DMS53 (cell line): Measurements from ENCODE around the gene TECPR2.

Experiments used
- DNase-seq: peaks from one replicate; lab custom pipeline; 2025; lab: John Stamatoyannopoulos, UW

The TECPR2 gene

DNA sequence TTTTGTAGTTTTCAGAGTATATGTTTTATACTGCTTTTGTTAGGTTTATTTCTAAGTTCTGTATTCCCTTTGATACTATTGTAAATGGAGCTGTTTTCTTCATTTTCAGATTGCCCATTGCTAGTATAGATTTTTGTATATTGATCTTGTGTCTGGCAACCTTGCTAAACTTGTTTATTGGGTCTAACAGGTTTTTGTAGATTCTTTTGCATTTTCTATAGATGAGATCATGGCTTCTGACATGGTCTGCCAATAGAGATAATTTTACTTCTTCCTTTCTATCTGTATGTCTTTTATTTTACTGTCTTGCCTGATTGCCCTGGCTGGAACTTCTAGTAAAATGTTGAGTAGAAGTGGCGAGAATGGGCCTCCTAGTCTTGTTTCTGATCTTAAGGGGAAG lies 106.5 kb downstream of the TECPR2 start:
- DNase-seq = peak; percentile 4

DNA sequence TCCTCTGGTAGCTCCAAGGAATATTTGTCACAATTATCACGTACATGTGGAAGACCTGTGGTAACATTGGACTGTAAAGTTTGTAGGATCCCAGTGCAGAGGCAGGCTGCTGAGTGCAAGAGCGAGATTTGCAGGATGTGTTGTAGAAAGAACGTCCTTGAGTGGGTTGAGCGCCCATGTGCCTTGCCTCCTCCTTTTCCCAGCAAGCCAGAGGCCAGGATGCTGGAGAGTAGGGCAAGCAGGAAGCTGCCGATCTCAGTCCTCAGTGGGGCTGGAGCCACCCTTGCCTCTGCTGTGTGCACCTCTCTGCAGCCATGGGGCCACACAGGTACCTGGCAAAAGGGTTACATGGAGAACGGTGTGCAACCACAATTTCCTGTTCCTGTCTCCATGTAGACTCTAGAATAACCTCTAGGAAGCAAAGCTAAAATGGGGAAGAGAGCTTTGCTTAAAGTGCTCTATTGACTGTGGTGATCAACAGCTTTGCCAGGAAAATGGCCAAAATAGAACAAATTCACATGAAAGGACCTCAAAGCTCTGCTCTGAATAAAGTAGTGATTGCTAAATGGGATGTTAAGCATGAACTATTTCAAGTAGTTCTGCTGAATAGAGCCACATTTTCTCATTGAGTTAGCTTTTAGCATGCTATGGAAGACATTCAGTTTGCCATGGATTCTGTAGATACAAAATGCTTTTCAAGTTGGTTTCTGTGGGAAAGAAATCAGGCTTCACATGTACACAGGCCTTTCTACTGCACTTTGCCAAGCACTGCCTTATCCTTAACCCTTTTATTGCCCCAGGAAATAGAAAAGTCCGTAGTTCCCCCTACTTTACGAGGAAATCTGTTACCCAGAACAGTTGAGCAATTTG lies 109.4 kb downstream of the TECPR2 start:
- no peak for DNase-seq

DNA sequence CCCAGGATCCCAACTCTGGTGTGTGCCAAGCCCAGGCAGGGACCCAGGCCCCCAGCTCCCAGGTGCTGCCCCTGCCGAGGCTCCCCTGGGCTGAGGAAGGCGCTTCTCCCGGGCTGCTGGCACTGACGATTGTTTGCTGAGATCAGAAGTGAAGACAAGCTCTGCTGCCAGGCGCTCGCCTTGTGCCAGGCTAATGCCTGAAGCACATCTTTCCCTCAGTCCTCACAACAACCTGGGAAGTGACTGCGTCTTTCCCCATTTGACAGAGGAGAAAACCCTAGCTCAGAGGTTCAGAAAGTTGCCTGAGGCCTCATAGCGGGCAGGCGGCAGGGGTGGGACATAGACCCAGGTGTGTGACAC lies 110.0 kb downstream of the TECPR2 start:
- DNase-seq = no peak

DNA sequence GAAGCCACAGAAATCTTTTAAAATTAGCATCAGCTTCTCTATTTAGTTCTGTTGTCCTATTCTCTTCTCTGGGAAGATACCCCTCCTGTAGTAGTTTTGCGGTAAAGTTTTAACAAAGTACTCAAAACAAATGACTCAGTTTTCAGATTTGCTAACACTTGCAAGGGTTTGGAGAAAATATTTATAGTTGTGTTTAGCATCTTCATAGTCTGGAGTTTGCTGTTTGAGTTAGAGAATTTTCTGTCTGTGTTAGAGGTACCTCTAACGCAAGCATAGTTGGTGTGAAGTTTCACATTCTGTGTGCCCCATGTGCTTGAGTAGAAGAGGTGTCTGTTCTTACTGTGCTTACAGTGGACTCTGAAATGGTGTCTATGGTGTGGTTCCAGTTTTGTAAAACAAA lies 110.8 kb downstream of the TECPR2 start:
- no peak for DNase-seq

DNA sequence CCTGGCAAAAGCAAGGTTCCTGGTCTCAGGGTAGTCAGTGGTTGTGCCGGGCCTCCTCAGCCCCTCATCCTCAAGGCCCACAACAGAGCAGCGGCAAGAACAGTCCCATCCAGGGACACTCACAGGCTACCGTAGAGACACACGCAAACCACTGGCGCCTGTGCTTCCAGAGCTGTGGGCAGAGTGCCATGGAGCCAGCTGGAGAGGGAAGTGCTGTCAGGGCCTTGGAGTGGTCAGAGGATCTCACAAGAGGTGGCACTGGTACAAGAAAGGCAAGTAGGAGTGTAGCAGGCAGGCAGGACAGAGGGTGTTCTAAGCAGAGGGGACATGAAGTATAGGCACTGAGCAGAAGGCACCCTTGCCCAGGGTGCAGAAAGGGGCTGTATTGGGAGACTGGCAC lies 112.2 kb downstream of the TECPR2 start:
- no peak for DNase-seq

DNA sequence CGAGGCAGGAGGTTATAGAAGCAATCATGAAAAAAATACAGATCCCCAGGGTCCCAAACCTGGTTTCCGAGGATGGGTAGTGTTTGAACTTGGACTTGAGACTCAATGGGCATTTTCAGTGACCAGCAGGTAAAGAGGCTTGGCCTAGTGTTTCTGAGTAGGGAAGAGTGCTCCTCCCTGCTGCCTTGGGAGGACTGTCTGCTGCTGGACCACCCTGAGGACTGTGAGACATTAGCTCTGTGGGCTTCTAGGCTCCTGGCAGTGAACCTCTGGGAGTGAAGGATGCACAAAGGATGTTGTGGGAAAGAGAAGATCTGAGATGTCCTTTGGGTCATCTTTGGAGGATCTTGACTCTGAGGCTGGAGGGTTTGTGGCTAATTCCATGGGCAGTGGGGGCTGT lies 116.4 kb downstream of the TECPR2 start:
- DNase-seq = no peak

DNA sequence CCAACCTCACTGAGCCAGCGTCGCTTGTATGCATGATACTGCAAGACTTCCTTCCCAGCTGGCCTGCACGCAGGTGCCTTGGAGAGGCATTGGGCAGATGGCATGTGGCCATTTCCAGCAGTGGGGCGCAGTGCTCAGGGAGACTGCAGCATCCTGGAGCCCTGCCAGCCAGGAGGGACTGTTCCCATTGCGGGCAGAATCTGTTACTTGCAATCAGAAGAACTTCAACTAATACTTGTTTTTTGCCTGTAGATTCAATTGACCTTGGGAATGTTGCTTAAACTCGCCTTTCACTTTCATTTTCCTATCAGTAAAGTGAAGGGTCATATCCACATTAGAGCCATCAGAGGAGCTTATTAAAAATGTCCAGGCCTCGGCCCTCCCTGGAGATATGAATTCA lies 117.0 kb downstream of the TECPR2 start:
- peak; percentile 65 for DNase-seq

DNA sequence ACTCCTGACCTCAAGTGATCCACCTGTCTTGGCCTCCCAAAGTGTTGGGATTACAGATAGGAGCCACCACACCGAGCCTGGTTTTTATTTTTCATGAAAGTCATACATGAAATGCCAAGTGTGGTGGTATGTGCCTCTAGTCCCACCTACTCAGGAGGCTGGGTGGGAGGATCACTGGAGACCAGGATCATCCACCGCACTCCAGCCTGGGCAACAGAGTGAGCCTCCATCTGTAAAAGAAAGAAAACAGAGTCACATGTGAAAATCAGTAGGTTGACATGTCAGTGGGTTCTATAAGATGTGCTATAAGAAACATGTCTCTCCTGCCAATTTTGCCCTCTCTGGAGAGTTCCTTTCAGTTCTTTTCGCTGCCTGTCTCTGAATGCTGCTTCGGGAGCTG lies 118.6 kb downstream of the TECPR2 start:
- no peak for DNase-seq

DNA sequence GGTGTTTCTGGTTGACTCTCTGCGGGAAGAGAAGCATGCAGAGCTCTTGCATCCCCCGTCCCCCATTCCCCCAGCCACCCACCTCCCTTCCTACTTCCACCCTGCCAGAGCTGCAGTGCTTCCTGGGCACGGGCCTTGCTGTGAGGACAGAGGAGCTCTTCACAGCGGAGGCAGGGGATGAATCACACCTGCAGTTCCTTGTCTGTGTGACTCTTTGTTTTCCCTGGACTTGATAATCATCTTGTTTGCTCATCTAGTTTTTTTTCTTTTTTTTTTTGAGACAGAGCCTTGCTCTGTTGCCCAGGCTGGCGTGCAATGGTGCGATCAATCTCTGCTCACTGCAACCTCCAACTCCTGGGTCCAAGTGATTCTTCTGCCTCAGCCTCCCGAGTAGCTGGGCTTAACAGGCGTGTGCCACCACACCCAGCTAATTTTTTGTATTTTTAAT lies 119.1 kb downstream of the TECPR2 start:
- DNase-seq = peak; percentile 78

DNA sequence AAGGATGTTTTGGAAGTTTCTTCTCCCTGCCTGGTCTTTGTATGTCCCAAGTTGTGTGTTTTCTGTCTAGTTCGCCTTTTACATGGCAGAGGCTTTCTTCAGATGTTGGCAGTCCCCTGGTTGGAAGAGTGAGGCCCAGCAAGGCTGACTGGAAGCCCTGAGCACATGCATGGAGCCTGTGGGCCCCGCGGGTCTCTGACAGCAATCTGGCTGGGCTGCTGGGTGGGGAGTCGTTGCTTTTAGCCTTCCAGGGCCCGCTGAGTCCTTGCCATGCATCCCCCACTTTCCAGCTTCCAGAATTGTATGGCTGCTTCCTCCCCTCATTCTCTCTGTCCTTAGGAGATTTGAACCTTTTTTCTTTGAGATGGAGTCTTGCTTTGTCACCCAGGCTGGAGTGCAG lies 121.6 kb downstream of the TECPR2 start:
- no peak for DNase-seq

DNA sequence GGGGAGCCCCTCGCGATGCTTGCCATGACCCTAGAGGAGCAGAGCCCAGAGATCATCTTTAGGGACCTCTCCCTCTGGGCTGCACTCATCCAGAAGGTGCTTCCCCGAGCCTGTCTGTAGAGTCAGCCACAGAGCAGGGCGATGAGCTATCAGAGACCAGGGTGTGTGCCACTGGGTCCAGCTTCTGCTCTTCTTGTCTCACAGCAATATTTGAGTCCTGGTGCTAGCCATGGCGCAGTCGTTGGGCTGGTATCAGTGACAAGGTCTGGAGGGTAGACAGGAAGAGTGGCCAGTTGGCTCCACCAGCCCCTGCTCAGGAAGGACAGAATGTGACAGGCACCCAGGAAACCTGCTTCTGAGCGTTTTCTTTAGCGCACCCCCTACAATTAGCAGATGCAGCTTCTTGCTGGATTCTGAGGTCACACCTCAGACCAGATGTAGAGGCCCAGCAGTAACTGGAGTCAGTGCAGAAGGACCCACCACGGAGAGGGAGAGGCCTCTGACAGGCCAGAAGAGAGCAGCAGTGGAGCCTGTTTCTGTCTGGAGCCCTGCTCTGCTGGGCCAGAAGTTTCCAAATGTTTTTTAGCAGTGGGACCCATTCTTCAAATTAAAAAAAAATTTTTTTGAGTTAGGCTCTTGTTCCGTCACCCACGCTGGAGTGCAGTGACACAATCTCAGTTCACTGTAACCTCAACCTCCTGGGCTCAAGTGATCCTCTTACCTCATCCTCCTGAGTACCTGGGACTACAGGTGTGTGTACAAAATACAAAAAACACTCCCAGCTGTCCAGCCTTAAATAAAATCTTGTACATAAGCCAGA lies 123.2 kb downstream of the TECPR2 start:
- peak; percentile 17 for DNase-seq

DNA sequence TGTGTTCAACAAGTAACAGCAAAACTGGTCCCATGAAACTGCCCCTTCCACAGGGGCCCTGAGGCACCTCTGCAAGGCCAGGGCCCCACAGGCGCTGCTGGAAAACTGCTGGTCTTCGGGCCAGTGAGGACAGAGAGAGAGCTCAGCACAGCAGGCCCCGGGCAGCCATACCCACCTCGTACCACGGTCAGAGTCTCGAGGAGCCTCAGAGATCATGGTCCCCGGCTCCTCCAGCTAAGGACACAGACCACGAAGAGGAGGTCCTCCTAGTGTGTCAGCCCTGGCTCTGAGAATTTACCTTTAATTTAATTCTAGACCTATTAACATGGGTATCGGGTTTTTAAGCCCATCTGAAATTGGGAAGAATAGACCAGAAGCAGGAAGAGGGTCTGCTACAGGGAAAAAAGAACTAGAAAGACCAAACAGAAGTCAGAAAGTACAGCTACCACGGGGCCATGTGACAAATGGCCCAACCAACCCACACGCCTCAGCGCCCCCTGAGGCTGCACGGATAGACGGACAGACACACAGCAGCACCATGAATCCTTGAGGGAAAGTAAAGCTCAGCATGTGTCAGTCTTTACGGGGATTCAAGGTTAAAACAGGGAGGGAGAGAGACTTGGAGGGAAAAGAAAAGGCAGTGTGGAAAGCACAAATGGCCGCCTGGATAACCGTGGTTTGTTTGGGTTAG lies 123.9 kb downstream of the TECPR2 start:
- no peak for DNase-seq

DNA sequence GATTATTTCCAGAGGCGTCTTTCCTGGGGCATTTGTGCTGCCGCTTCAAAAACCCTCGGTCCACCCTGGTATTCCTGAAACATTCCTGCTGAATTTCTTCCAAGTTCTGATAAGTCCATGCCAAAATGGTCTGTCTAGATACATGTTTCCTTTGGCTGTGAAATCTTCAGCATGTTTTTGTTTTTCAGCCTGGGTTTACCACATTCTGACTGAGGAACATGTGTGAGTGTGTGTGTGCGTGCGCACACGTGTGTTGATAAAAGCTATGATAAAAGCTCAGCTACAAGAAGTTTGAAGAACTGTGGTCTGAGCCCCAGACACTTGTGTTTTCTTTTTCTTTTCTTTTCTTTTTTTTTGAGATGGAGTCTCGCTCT lies 124.5 kb downstream of the TECPR2 start:
- DNase-seq = no peak

DNA sequence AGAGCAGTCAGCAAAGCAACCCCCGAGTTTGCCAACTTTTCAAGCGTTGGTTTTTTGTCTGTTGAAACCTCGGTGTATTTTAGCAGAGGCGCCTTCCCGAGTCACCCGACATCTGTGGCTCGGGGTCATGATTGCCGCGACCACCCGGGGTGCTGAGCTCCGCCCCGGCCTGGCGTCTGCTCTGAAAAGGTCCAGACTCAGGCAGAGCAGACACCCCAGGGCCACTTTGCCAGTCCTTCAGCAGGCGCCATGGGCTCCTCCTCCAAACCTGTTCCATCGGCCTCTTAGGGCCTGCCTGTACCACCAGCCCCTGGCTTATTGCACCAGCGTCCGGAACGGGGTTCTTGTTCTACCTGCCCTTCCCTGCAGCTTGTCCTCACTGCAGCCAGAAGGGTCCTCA lies 127.7 kb downstream of the TECPR2 start:
- DNase-seq = no peak

DNA sequence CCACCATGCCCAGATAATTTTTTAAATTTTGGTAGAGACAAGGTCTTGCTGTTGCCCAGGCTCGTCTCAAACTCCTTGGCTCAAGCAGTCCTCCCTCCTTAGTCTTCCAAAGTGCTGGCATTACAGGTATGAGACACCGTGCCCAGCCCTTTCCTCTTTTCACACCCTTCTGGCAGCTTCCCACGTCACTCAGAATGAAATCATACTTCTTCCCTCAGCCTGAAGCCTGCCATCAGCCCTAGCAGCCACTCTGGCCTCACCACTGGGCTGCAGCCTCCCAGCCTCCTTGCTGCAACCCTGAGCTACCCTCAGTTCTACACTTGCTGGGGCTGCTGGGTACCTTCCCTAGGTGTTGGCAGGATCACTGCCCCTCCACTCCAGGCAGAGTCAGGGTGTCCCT lies 128.6 kb downstream of the TECPR2 start:
- DNase-seq = no peak

DNA sequence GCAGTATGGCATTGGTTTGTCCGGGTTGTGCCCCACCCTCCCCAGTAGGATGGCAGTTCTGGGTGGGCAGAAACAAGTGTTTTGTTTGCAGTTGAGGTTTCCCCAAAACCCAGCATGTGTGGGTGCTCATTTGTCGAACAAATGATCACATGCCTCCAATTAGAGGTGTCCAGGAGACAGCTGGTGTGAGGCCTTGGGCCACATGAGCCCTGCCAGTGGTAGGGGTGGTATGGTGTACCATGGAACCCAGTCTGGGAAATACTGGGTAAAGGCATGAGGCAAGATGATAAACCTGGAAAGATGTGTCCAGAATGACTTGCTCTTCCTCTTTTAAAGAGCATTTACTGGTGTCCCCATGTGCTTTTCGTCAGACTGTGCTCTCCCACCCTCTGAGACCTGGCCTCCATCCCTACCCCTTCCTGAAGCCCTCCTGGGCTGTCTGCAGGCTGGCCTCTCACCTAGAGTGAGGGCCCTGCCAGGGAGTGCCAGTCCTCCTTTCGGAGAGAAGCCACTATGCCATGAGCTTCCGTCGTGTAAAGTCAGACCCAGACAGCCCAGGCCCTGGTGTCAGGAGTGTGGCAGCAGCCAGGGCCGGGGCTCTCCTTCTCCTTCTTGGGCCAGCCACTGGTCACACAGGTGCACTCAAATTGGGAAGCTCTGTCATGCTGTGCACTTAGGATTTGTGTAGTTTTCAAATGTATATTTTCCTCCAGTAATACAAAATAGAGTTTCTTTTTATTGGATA lies 129.2 kb downstream of the TECPR2 start:
- DNase-seq = no peak

DNA sequence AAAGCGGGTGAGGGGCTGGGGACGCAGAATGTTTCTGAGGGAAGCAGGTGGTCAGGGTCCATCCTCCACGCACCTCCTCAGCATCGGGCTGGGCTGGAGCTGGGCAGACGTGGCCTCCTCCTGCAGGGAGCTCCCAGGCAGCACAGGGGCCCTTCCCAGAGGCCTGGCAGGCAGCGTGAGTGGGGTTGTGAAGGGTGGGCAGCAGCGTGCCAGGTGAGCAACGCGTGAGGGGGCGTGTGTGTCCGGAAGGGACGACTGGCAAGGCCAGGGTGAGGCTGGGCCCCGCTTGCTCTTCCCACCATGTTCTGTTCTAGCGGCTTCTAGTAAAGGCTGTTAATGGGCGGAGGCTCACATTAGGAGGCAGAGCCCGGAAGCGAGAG lies 129.8 kb downstream of the TECPR2 start:
- no peak for DNase-seq

DNA sequence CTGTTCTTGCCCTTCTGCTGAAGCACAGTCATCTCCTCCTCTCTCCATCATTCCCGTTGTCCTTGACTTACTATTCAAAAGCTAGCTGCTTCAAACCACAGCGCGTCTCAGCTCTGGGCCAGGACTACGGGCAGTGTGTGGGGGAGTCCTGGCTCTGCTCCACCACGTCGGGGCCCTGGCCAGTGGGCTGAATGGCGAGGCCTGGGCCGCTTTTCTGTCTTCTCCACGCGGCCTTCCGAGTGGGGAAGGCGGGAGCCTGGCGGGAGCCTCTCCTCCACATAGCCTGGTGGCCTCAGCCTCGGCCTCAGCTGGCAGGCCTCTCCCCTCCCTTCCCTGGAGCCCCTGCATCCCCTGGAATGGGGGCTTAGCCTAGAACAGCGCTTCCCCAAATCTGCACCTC lies 130.4 kb downstream of the TECPR2 start:
- no peak for DNase-seq

DNA sequence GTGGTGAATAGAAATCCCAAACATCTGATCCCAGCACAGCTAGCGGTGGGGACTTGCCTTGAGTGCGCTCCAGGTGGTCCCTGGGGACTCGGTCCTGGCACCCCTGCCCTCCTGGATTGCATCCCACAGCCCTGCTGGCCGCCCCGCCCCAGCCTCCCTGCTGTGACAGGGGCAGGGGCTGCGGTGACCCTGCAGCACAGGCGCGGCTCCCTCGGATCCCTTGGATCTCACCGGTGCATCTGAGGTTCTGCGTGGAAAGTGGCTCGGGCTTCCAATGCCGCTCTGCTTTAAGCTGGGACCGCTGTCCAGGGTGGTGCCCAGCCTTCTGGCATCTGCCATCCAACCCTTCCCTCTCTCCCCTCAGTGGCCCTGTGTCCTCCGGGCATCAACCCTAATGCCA lies 130.8 kb downstream of the TECPR2 start:
- DNase-seq = no peak

DNA sequence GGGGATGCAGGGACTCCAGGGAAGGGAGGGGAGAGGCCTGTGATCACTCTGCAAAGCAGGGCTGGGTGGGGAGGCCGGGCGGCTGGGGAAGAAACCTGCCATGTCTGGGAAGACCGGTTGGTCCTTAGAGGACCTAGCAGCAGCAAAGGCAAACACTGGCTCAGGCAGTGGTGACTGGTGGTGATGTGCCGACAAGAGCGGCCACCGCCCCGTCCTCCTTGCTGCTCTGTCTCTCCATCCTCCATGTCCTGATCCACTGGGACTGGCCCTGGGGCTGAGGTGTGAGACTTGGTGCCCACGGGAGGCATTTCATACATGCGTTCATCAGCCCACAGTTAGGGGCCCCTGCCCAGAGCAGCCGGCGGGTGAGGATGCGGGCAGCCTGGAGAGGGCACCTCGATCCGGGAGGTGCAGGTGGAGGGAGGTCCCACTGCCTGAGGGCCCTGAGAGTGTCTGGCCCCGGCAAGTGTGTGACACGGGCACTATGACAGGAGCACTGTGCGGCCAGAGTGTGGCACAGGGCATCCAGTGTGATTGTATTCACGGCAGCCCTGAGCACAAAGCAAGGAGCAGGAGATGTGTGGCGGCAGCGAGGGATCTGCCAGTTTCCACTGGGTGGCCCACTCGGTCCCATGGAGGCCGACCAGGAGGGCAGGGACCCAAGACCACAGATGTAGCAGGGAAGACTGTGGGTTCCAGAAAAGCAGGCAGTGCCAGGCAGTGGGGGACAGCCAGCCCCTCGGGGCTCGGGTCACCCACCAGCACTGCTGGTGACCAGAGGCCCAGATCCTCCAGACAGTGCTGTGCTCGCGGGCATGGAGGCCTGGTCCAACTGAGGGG lies 133.0 kb downstream of the TECPR2 start:
- DNase-seq = no peak

DNA sequence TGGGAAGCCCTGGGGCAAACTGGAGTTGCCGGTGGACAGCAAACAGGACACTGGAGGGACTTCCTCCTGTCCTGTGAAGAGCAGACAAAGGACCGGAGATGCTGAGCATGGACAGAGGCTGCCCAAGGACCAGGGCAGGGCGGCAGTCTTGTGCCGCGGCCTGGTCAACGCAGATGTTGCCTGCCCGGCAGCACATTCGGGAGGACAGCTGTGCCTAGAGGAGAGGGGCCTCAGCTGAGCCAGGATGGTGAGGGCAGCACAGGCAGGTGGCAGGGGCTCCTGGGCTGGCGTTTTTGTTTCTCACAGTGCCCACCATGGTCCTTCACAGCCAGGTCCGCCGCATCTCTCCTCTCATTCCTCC lies 133.6 kb downstream of the TECPR2 start:
- DNase-seq = no peak
